HG03108 (cell line): ENCODE results near the gene PAPOLB.

ENCODE experiments used
- ATAC-seq: cut with Tn5 transposase; IDR thresholded peaks from one replicate; pipeline ENCODE4 v1.9.1; 2021; ENCODE audit warnings: moderate library complexity; ENCODE audit not compliant: unreplicated experiment

PAPOLB gene

DNA sequence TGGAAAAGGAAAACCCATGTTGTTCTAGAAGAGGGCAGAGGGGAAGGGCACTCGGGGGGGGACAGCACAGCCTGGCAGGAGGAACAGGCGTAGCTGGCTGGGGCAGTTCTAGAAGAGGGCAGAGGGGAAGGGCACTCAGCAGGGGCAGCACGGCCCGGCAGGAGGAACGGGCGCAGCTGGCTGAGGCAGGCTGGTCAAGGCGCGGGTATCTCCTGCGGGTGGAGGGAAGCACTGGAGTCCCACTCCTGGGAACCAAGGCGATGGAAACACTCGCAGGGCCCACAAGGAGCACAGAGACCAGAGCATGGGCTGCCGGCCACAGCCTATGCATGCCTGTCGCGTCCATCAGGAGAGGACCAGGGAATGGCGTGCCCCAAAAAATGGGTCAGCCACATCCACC, 36.7 kb downstream of the PAPOLB start:
- no peak for ATAC-seq

GRCh38 chr7:4824120-4824775, 37.6 kb downstream of the PAPOLB start:
- no peak for ATAC-seq

DNA sequence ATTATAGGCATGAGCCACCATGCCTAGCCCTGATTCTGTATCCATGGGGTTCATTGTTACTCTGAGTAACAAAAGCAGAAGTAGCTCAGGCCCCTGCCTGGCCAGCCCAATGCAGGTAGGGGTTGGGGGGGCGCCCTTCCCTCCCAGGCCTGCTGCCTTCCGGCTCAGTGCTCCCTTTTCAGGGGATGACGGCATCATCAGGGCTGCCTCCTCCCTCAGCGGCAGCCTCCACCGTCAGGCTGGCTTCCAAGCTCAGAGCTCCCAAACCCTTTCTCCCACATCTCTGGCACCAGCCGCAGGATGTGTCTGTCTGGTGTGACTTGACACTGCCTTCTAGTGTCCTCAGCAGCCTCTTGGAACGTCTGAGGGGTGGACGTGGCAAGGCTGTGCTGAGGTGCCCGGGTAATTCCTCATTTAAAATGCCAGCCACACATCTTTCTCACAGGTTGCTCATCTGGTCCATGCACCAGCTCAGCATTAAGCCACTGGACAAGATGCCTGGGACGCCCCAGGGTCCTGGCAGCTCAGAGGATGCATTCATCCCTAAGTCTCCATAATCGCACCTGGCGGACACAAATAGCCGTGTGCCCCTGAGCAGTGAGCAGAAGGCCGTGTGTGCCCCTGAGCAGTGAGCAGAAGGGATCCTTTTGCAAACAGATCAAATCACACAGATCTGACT, 38.2 kb downstream of the PAPOLB start:
- ATAC-seq: no peak

DNA sequence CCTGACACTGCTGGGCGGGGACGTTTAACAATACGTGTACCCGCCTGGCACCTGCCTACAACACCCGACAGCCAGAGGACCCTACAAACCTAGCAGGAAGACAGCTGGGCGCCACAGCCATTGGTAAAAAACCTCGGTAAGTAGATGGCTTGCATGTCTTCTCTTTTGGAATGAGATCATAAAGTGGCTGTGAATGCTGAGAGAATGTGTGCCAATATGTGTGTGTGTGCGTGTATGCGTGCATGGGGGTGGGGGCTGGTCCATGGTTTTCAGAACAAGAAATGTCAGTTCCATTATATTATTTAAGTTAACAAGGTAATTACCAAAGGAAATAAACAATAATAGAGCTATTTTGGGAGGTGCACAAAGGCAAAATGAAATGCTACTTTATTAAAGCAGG, 39.2 kb downstream of the PAPOLB start:
- no peak for ATAC-seq

- ATAC-seq: no peak
Measured at GRCh38 chr7:4820967-4821471, 40.8 kb downstream of the PAPOLB start.

- ATAC-seq: no peak
Measured at GRCh38 chr7:4820405-4820966, 41.3 kb downstream of the PAPOLB start.

DNA sequence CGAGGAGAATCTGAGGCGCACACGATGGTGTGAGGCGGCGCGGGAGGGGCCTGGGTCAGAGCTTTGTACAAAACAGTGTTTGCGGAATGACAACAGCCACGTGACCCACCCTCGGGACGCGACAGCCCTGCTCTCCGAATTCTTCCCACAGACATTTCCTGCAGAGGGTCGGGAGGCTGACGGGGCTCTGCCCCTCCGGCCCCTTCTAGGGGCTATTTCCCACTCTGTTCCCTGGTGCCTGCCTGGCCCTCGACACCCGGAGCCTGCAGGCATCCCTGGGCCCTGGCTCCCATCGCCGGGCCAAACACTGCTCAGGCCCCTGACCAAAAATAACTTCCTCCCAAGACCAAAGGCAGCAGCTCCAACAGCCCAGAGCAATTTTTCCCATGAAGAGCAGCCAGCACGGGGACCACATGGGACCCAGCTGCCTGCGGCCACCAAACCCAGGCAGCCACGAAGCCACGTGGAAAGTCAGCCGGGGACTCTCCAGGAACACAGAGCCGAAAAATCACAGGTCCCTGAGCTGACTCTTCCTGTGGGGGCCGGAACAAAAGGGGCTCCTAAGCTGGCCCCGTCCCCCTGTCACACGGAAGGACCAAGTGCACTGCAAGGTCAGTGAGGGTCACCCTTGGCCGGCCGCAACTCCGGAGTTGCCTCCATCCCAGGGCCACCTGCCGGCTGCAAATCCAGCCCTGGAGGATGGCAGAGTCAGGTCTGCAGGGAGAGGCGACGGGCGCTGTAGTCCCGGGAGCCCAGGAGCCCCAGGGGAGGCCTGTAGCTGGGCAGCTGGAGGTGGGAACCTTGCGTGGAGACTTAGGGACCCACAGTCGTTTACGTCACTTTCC, 42.0 kb downstream of the PAPOLB start:
- ATAC-seq: no peak

GRCh38 chr7:4818000-4818794, 43.6 kb downstream of the PAPOLB start:
- no peak for ATAC-seq

DNA sequence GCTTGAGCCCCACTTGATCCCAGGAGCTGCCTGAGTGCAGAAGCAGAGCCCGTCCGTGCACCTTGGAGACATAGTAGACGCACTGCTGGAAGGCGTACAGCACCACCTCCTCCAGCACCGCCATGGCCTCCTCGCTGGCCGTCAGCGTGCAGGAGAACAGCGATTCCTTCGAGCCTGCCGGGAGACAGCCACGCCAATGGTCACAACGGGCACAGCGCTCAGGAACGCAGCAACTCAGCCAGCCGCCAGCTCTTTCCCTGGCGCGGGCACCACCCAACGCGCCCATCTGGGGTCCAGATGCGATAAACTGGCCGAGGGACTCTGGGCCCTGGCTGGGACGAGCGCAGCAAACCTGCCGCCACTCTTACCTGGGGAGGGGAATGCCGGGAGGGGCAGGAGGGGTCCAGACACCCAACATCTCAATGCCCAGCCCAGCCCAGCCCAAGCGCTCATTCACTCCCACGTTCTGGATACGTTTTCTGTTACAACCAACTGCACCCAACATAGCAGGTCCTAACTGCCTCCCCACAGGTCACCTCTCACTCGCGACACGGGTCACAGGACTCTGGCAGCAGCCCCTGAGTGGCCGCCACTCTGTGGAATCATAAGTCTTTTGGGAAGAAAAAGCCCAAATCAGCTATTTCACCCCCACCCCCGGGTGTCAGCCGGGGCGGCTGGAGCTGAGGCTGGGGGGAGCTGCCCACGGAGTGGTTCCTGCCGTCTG, 44.5 kb downstream of the PAPOLB start:
- ATAC-seq: no peak

- no peak for ATAC-seq
Measured at GRCh38 chr7:4816419-4817080, 45.3 kb downstream of the PAPOLB start.

DNA sequence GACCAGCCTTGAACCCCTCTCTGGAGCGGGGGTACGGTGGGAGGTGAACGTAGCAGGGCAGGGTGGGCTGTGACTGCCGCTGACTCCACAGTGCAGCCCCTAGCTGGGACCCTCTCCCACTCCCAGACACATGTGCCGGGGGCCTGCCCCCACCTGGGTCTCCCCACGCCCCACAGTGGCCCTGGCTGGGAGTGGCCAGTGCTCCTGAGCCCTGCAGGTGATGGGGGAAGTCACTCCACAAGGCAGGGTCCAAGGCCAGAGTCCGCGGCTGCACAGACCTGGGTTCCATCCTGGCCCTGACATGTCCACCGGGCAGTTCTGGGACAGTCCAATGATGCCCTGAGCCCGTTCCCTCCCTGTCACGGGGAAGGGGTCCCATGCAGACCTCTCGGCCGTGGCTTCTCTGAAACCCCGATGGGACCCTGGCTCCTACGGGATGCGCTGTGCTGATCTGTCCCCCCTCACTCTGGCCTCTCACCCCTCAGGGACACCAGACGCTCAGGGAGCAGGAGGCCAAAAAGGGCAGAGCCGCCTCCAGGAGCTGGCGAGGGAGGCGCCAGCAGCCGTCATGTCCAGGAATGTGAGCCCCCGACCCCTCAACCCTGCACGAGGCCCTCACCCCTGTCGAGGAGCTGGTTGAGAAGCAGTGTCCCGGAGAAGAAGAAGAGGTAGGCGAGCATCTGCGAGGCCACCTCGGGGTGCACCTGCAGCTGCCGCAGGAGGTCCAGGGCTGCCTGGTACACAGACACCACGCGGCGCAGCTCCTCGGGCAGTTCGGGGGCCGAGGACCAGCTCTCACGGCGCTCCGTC, 46.0 kb downstream of the PAPOLB start:
- no peak for ATAC-seq

DNA sequence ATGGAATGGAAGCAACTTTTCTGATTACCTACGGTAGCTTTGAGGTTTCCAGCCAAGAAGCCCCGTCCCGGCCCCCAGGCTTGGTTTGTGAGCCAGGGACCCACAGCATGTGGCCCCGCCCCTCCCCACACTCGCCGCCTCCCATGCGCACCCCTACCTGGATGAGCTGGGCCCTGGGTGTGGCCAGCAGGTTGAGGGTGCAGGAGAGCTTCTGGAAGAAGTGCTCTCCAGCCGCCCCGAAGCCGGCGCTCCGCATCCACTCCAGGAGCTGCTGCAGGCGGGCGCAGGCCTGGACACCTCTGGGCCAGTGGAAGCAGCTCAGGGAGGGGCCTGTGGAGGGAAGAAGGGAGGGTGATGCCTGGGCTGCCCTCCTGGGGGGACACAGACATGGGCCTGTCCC, 46.7 kb downstream of the PAPOLB start:
- ATAC-seq: no peak

GRCh38 chr7:4814433-4814832, 47.4 kb downstream of the PAPOLB start:
- no peak for ATAC-seq

GRCh38 chr7:4809666-4810065, 52.2 kb downstream of the PAPOLB start:
- no peak for ATAC-seq

- ATAC-seq: no peak
Measured at GRCh38 chr7:4809091-4809591, 52.7 kb downstream of the PAPOLB start.

DNA sequence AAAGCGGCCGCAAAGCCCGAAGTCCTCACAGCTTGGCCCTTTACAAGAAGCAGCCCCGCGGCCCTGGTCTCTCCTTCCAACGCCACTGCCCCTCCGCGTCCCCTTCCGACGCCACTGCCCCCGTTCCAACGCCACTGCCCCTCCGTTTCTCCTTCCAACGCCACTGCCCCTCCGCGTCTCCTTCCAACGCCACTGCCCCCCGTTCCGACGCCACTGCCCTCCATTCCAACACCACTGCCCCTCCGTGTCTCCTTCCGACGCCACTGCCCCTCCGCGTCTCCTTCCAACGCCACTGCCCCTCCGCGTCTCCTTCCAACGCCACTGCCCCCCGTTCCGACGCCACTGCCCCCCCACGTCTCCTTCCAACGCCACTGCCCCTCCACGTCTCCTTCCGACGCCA, 53.3 kb downstream of the PAPOLB start:
- ATAC-seq: no peak

GRCh38 chr7:4808026-4808425, 53.8 kb downstream of the PAPOLB start:
- no peak for ATAC-seq
